Adrenal gland (tissue), 5 donors: ENCODE data around the gene CRYM.

Source experiments
- POLR2A ChIP-seq, 2 donors: fragments of 450-650 bp; IDR thresholded peaks; one replicate each; pipeline ENCODE4 v1.6.1; 2017; ENCODE audit warnings: antibody characterized with exemption in 2 of 2, mild to moderate bottlenecking in 2 of 2, moderate library complexity in 1 of 2
- TF ChIP-seq, protein P1 (sequence below), 6 experiments: fragments of 450-650 bp in 4 of 6; fragments of 200-600 bp in 2 of 6; sonication (generic) in 1 of 6; IDR thresholded peaks; 1 replicate in 5 of 6; 2 replicates in 1 of 6; pipeline versions ENCODE4 v1.5.1 to v1.8.0; 2016 to 2021; ENCODE audit warnings: antibody characterized with exemption in 6 of 6, mild to moderate bottlenecking in 2 of 6, moderate library complexity in 1 of 6
- donor health status: DM: no; HTN: no; CAD: no.

DNA sequence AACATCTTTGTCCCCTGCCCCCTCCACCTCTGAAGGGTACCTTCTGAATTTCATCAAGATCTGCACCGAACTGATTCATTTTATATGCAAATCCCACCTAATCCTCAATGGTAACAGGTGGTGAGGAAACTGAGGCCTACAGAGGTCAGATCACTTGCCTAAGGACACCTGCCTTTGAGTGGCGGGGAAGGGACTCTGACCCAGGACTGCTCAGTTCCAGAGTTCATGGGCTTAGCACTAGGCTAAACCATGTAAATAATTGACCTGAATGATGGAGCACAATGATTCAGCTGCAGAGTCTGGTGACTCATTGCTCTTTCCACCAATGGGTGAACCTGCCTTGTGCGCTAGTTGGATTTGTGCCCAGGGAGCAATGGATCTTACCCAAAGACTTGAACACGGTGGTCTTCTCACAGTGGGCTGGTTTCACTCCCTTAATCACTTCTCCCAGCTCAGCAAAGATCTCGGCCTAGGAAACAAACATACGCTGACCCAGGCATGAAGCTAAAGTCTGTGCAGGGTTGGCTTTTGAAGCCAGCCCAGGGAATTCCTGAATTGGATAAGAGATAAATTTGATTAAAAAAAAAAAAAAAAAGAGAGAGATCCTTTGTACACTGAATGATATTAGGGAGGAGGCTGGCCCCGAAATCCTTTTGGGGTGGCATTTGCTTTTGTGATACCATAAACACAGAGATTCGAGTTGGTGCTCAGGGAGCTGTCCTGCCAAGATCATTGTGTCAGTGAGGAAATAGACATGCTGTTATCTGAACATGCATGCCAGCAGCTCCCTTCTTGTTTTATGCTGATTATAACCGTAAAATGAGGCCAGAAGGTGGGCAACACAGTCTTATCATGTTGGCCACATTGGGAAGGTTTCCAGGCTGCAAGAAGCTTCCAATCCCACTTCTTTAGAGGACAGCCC is 17.0 kb downstream of the CRYM start:
- TF ChIP-seq, protein P1, sequence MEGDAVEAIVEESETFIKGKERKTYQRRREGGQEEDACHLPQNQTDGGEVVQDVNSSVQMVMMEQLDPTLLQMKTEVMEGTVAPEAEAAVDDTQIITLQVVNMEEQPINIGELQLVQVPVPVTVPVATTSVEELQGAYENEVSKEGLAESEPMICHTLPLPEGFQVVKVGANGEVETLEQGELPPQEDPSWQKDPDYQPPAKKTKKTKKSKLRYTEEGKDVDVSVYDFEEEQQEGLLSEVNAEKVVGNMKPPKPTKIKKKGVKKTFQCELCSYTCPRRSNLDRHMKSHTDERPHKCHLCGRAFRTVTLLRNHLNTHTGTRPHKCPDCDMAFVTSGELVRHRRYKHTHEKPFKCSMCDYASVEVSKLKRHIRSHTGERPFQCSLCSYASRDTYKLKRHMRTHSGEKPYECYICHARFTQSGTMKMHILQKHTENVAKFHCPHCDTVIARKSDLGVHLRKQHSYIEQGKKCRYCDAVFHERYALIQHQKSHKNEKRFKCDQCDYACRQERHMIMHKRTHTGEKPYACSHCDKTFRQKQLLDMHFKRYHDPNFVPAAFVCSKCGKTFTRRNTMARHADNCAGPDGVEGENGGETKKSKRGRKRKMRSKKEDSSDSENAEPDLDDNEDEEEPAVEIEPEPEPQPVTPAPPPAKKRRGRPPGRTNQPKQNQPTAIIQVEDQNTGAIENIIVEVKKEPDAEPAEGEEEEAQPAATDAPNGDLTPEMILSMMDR (IDR thresholded peaks at IDR 0.05): no peak
- TF ChIP-seq POLR2A (IDR thresholded peaks at IDR 0.05): no peak
